ENCODE data around the gene TIMP3. TPM values are rescaled to one million over a fixed set of nuclear protein-coding genes. Genes with fewer than 3 reads are reported as not detected.

Gene TIMP3
- total and polyA plus RNA-seq, 2 of the 4 experiments (the other 2 are of a cell fraction) = 98.8 to 179 TPM

DNA sequence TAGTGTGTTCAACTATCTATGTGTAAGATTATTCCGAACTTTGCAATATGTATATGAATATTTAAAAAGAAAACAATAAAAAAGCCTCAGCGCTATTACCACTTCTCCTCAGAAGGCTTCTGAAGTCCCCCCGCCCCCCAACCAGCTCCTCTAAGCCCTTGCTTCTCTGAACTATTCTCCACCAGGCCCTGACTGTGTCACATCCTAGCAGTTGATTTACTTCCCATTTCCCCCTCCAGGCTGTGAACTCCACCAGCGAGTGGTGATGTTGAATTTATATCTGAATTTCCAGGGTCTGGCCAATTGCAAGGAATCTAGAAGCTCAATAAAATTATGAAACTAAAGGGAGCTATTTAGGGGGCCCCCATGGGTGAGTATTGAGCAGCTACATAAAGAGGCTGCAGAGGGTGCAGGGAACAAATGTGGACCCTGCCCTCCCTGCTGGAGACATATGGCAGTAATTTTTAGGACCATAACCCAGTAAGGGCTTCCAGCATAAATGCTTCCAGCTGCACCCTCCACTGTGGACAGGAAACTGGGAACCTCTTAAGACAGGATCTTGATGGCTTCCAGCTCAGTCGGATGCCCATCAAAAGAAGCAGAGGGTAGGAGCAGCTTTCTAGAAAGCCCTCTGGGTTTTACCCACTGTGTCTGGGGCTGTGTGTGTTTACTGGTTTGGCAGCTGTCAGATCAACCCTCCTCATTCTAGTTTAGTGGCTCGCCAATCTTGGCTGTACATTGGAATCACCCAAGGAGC, 81.4 kb downstream of the TIMP3 start:
- TF ChIP-seq MAZ (IDR thresholded peaks at IDR 0.05; ENCODE audit: borderline replicate concordance, low read depth, low read length) = no peak
- TF ChIP-seq RFX5 (IDR thresholded peaks at IDR 0.05; ENCODE audit: low read depth, low read length) = no peak
- TF ChIP-seq NFE2L2 (IDR thresholded peaks at IDR 0.05; ENCODE audit: low read depth, low read length) = no peak
- no peak for TF ChIP-seq MAFK (IDR thresholded peaks at IDR 0.05; ENCODE audit: low read depth, low read length)
- no peak for TF ChIP-seq POLR2A (IDR thresholded peaks at IDR 0.05; ENCODE audit: low read depth, low read length)
- no peak for TF ChIP-seq CHD1 (IDR thresholded peaks at IDR 0.05; ENCODE audit: low read depth, low read length)
- TF ChIP-seq BHLHE40 (IDR thresholded peaks at IDR 0.05; ENCODE audit: low read depth, low read length) = no peak
- TF ChIP-seq CEBPB (IDR thresholded peaks at IDR 0.05; ENCODE audit: low read depth, low read length) = no peak
- no peak for TF ChIP-seq FOS (IDR thresholded peaks at IDR 0.05; ENCODE audit: low read depth, low read length)
- no peak for TF ChIP-seq RAD21 (IDR thresholded peaks at IDR 0.05; ENCODE audit: low read length)
- TF ChIP-seq, protein P1, sequence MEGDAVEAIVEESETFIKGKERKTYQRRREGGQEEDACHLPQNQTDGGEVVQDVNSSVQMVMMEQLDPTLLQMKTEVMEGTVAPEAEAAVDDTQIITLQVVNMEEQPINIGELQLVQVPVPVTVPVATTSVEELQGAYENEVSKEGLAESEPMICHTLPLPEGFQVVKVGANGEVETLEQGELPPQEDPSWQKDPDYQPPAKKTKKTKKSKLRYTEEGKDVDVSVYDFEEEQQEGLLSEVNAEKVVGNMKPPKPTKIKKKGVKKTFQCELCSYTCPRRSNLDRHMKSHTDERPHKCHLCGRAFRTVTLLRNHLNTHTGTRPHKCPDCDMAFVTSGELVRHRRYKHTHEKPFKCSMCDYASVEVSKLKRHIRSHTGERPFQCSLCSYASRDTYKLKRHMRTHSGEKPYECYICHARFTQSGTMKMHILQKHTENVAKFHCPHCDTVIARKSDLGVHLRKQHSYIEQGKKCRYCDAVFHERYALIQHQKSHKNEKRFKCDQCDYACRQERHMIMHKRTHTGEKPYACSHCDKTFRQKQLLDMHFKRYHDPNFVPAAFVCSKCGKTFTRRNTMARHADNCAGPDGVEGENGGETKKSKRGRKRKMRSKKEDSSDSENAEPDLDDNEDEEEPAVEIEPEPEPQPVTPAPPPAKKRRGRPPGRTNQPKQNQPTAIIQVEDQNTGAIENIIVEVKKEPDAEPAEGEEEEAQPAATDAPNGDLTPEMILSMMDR (conservative IDR thresholded peaks at IDR 0.05; ENCODE audit: low read depth, low read length) = no peak
- no peak for TF ChIP-seq SMC3 (IDR thresholded peaks at IDR 0.05; ENCODE audit: low read depth, low read length)
- Histone ChIP-seq H3K4ac (ENCODE audit: low read depth, low read length) (no peak overlapping the region), H2BK120ac (ENCODE audit: low read depth, low read length) (no peak overlapping the region), H3K14ac (replicated peaks; ENCODE audit: low read depth, low read length) (no peak overlapping the region), H2BK5ac (ENCODE audit: low read depth, low read length, poor library complexity, severe bottlenecking) (no peak overlapping the region), H3K9me1 (ENCODE audit: insufficient read depth, low read length) (no peaks in the 10 kb centered on the region), H3K4me3 (ENCODE audit: insufficient read depth, low read depth, low read length) (no peak overlapping the region), H3K9ac (ENCODE audit: low read depth, low read length) (no peak overlapping the region), H3K27ac (ENCODE audit: insufficient read depth, low read length) (no peak overlapping the region), H3K36me3 (ENCODE audit: control insufficient read depth, insufficient read depth, low read length) (no peaks in the 10 kb centered on the region), H2AFZ (replicated peaks; ENCODE audit: low read length, poor library complexity) (no peak overlapping the region), H3K23ac (ENCODE audit: low read depth, low read length) (no peak overlapping the region), H4K8ac (ENCODE audit: low read depth in 2 of 2, low read length in 2 of 2) (no peak overlapping the region), H3K9me3 (ENCODE audit: control insufficient read depth, insufficient read depth, low read length) (no peaks in the 10 kb centered on the region), H3K56ac (ENCODE audit: extremely low read depth, insufficient read depth, low read length) (no peak overlapping the region), H4K5ac (ENCODE audit: low read depth, low read length) (no peak overlapping the region), H3K4me1 (ENCODE audit: control insufficient read depth, insufficient read depth, low read length) (peaks cover 2% of the 10 kb centered on the region; the same call in 1 of the 2 replicates), H2AK9ac (replicated peaks; ENCODE audit: low read depth, low read length, poor library complexity) (no peak overlapping the region), H3K27me3 (ENCODE audit: control insufficient read depth, insufficient read depth, low read length) (peaks cover 36% of the 10 kb centered on the region), H3K79me1 (ENCODE audit: low read depth in 1 of 2, low read length in 2 of 2) (no peaks in the 10 kb centered on the region), H2AK5ac (ENCODE audit: low read depth, low read length) (no peak overlapping the region), H4K91ac (ENCODE audit: insufficient read depth, low read depth, low read length) (no peak overlapping the region), H2BK20ac (ENCODE audit: low read depth, low read length) (no peak overlapping the region), H4K20me1 (ENCODE audit: insufficient read depth, low read length) (no peaks in the 10 kb centered on the region), H3K4me2 (ENCODE audit: low read depth, low read length) (no peak overlapping the region), H3K18ac (ENCODE audit: low read depth, low read length) (no peak overlapping the region), H2BK15ac (ENCODE audit: low read depth, low read length) (no peak overlapping the region)
- BruUV-seq (replicated peaks) = no TSS peak
- WGBS, 2 experiments (ENCODE audit: extremely low coverage in 2 of 2, insufficient read length in 1 of 2) = no CpG with 5 or more reads among the region's 6 CpGs
- ChIA-PET CTCF (no interaction called here), POLR2A (ENCODE audit: unreplicated experiment) (no interaction called here)
- DNase-seq (no peak), ATAC-seq (ENCODE audit: low read depth) (no peak)
- in situ Hi-C loops (cut with MboI; ENCODE audit: low sequenced_read_pairs) = no loop called here
- intact Hi-C loops (cut with micrococcal nuclease) = loop anchor here (10.0 kb wide), 1 partner anchor 58 kb away; no protein-coding TSS in a partner anchor
- dilution Hi-C loops (cut with HindIII; ENCODE audit: low sequenced_read_pairs, unreplicated experiment) = no loop called here

Data from IMR-90 (cell line).